CD4-positive, alpha-beta memory T cell (primary cell): ENCODE data around the gene MPHOSPH6. TPM values are rescaled to one million over a fixed set of nuclear protein-coding genes. Genes with fewer than 3 reads are reported as not detected.

Source experiments
- CTCF ChIA-PET: fragments of 350-600 bp; sonication (Branson Sonifier 250); formaldehyde crosslinking; loops from one replicate; lab custom pipeline; 2021; ENCODE audit warnings: inconsistent platforms; ENCODE audit not compliant: partially characterized antibody; lab: Charles Lee
- POLR2A ChIA-PET: fragments of 350-600 bp; sonication (Branson Sonifier 250); formaldehyde crosslinking; loops from one replicate; lab custom pipeline; 2021; ENCODE audit not compliant: partially characterized antibody; lab: Charles Lee
- DNase-seq, 5 donors: peaks; one replicate each; pipeline versions ENCODE4 v3.0.0 to v3.0.0-alpha.2; 2020 to 2022; ENCODE audit warnings: mixed read lengths in 1 of 5
- H3K27ac ChIP-seq: one replicate; pipeline ENCODE4 v1.7.0; 2013; ENCODE audit warnings: low read depth, low read length
- H3K27me3 ChIP-seq: 2 replicates; pipeline ENCODE4 v1.7.0; 2013; ENCODE audit warnings: mild to moderate bottlenecking, low read length, moderate library complexity; ENCODE audit not compliant: insufficient read depth
- H3K36me3 ChIP-seq: 2 replicates; pipeline ENCODE4 v1.7.0; 2013; ENCODE audit warnings: mild to moderate bottlenecking, low read length, moderate library complexity; ENCODE audit not compliant: insufficient read depth
- H3K4me1 ChIP-seq: 2 replicates; pipeline ENCODE4 v1.7.0; 2013; ENCODE audit warnings: mild to moderate bottlenecking, low read length, moderate library complexity; ENCODE audit not compliant: insufficient read depth
- H3K4me3 ChIP-seq, 2 donors: one replicate each; pipeline ENCODE4 v1.7.0; 2013; ENCODE audit warnings: low read length in 2 of 2, mild to moderate bottlenecking in 1 of 2
- H3K9me3 ChIP-seq, 2 donors: one replicate each; pipeline ENCODE4 v1.7.0; 2013; ENCODE audit warnings: low read length in 2 of 2, control low read depth in 1 of 2; ENCODE audit not compliant: control insufficient read depth in 1 of 2
- H3K27ac Mint-ChIP-seq, 7 donors: one replicate each; pipeline ENCODE4 v1.8.0; 2020 to 2021; ENCODE audit warnings: mixed read lengths in 7 of 7, mild to moderate bottlenecking in 6 of 7, inconsistent platforms in 3 of 7, moderate library complexity in 3 of 7
- H3K27me3 Mint-ChIP-seq, 2 donors: one replicate each; pipeline ENCODE4 v1.8.0; 2020 to 2021; ENCODE audit warnings: mixed read lengths in 2 of 2
- H3K36me3 Mint-ChIP-seq, 2 donors: one replicate each; pipeline ENCODE4 v1.8.0; 2020 to 2021; ENCODE audit warnings: mixed read lengths in 2 of 2, inconsistent platforms in 1 of 2, mild to moderate bottlenecking in 1 of 2
- H3K4me1 Mint-ChIP-seq, 4 donors: one replicate each; pipeline ENCODE4 v1.8.0; 2020 to 2021; ENCODE audit warnings: mixed read lengths in 4 of 4, mild to moderate bottlenecking in 1 of 4
- H3K4me3 Mint-ChIP-seq, 8 donors: one replicate each; pipeline ENCODE4 v1.8.0; 2020 to 2021; ENCODE audit warnings: mixed read lengths in 8 of 8, mild to moderate bottlenecking in 7 of 8, moderate library complexity in 6 of 8, inconsistent platforms in 3 of 8
- H3K9me3 Mint-ChIP-seq, 8 donors: one replicate each; pipeline ENCODE4 v1.8.0; 2020 to 2021; ENCODE audit warnings: mixed read lengths in 8 of 8, mild to moderate bottlenecking in 5 of 8, inconsistent platforms in 3 of 8, moderate library complexity in 1 of 8
- intact Hi-C: fragments of 100-400 bp; cut with micrococcal nuclease; formaldehyde crosslinking; loops from one replicate; pipeline ENCODE4 v1.15.1; 2023
- polyA plus RNA-seq, 2 donors: library from polyadenylated mRNA; unstranded; fragments of 300-500 nt; fragmentation: Illumina TruSeq; gene quantifications; one replicate each; pipeline ENCODE4 v1.2.3, GENCODE V29; 2021
- total RNA-seq, 2 experiments: library from RNA; stranded (reverse); gene quantifications; one replicate each; pipeline ENCODE4 v1.2.3, GENCODE V29; 2021

Gene MPHOSPH6
- total and polyA plus RNA-seq, 4 experiments from 2014 or later = 19.6 to 51.6 (median 22.9) TPM

DNA sequence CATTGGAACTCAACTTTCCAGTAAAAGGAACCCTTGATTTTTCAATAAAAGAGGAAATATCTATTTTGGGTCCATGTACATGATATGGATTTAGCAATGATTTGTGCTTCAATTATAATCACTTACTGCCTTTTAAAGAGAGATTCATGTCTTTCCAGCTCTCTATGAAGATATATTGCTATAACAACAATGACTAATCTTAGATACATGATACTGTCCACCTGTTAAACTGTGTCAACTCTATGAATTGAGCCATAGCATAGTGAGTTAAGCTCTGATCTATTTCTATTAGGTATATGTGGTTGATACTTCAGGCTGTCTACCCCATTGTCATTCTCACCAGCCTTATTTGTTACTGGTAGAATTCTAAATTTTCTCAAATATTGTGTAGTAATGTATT is 15.0 kb upstream of the MPHOSPH6 start:
- intact Hi-C loops = no loop called here
- Histone ChIP-seq H3K4me1 (no peaks in the 10 kb centered on the region), H3K36me3 (no peaks in the 10 kb centered on the region), H3K27me3 (no peaks in the 10 kb centered on the region), H3K4me3 (no peak overlapping the region), H3K27ac (no peak overlapping the region), H3K9me3 (no peaks in the 10 kb centered on the region)
- Mint-ChIP-seq H3K4me3 (no peak overlapping the region), H3K27me3 (peaks cover 10 to 12% of the 10 kb centered on the region in 2 donors), H3K4me1 (no peaks in the 10 kb centered on the region), H3K9me3 (no peaks in the 10 kb centered on the region), H3K27ac (no peak overlapping the region), H3K36me3 (no peaks in the 10 kb centered on the region)
- POLR2A ChIA-PET = no interaction called here
- CTCF ChIA-PET = no interaction called here
- DNase-seq = no peak

DNA sequence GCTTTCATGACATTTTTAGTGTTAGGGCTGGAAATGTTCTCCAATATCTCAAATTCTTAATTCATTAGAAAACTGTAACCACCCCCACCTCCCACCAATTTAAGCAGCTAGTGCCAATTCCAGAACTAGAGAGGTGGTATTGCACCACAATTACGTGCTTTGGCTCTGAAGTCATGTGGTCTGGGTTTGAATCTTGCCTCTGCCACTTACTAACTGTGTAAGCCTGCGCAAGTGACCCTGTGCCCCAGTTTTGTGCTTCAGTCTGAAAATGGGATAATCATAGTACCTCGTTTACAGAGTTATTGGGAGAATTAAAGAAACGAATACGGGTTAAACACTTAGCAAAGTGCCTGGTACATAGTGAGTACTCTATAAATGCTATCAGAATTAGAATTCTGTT is 14.2 kb upstream of the MPHOSPH6 start:
- Mint-ChIP-seq H3K4me3 (no peak overlapping the region), H3K4me1 (no peaks in the 10 kb centered on the region), H3K27ac (no peak overlapping the region), H3K9me3 (no peaks in the 10 kb centered on the region), H3K36me3 (no peaks in the 10 kb centered on the region), H3K27me3 (peaks cover 12 to 13% of the 10 kb centered on the region in 2 donors)
- no peak overlapping the region for H3K27ac ChIP-seq
- H3K4me1 ChIP-seq = no peaks in the 10 kb centered on the region
- intact Hi-C loops = no loop called here
- CTCF ChIA-PET = no interaction called here
- H3K9me3 ChIP-seq = no peaks in the 10 kb centered on the region
- POLR2A ChIA-PET = no interaction called here
- DNase-seq = no peak
- H3K36me3 ChIP-seq = no peaks in the 10 kb centered on the region
- H3K27me3 ChIP-seq = no peaks in the 10 kb centered on the region
- no peak overlapping the region for H3K4me3 ChIP-seq

DNA sequence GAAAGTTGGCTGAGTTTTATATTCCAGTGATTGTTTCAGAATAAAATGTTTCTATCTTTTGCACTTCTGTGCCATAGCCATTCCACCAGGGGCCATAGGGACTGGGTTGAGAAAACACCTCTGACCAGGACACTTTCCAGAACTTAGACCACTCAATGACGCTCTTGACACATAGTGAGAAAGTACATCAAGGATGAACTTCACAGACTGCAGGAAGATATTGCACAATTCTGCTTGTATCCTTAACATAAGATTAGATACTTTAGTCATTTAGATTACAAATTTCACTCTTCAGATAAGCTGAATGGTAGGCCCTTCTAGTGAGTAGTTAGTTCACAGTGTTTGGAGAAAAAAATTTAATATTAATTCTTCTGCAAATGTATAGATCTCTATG is 13.0 kb upstream of the MPHOSPH6 start:
- intact Hi-C loops = no loop called here
- no peak overlapping the region for H3K4me3 Mint-ChIP-seq
- H3K36me3 ChIP-seq = no peaks in the 10 kb centered on the region
- ChIA-PET CTCF (no interaction called here), POLR2A (no interaction called here)
- no peaks in the 10 kb centered on the region for H3K27me3 ChIP-seq
- no peaks in the 10 kb centered on the region for H3K36me3 Mint-ChIP-seq
- H3K27ac ChIP-seq = no peak overlapping the region
- no peak overlapping the region for H3K27ac Mint-ChIP-seq
- no peaks in the 10 kb centered on the region for H3K9me3 Mint-ChIP-seq
- H3K4me1 ChIP-seq = no peaks in the 10 kb centered on the region
- no peaks in the 10 kb centered on the region for H3K4me1 Mint-ChIP-seq
- H3K27me3 Mint-ChIP-seq = peaks cover 12 to 18% of the 10 kb centered on the region in 2 donors
- DNase-seq = no peak
- H3K9me3 ChIP-seq = no peaks in the 10 kb centered on the region
- H3K4me3 ChIP-seq = no peak overlapping the region

DNA sequence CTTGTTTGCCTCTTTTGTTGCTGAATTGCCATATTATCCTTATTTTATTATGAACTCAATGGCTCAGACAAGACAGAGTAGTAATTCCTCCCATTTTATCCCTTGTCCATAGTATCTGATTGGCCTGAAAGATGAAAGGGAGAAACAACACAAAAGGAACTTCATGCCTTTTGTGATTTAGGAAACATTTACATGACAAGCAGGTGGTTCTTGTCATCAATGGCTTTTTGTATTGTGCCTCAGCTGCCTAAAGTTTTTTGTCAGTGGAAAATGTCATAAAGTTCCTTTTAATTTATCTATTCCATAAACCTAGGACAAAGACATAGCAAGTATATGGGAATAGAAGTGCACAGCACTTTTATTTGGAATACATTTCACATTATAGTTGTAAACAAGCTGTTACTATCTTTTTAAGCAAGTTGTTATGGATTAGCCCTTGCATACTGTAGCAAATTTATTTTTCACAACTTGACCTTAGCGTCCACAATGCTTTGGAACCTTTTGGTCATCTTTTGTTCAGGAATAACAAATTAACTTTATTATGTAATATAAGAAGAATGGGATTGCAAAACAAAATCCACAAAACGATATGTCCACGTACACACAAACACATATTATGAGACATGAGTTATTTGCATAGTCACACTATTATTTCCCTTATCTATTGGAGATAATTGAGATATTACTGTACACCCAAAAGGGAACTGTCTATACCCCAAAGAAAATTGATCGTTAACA is 12.4 kb upstream of the MPHOSPH6 start:
- H3K27me3 ChIP-seq = no peaks in the 10 kb centered on the region
- Mint-ChIP-seq H3K9me3 (no peaks in the 10 kb centered on the region), H3K4me1 (no peaks in the 10 kb centered on the region), H3K4me3 (no peak overlapping the region), H3K36me3 (no peaks in the 10 kb centered on the region), H3K27ac (no peak overlapping the region), H3K27me3 (peaks cover 17 to 18% of the 10 kb centered on the region in 2 donors)
- no peaks in the 10 kb centered on the region for H3K4me1 ChIP-seq
- no peak overlapping the region for H3K27ac ChIP-seq
- H3K9me3 ChIP-seq = no peaks in the 10 kb centered on the region
- no peak overlapping the region for H3K4me3 ChIP-seq
- no peak for DNase-seq
- CTCF ChIA-PET = no interaction called here
- POLR2A ChIA-PET = no interaction called here
- intact Hi-C loops = no loop called here
- H3K36me3 ChIP-seq = no peaks in the 10 kb centered on the region

DNA sequence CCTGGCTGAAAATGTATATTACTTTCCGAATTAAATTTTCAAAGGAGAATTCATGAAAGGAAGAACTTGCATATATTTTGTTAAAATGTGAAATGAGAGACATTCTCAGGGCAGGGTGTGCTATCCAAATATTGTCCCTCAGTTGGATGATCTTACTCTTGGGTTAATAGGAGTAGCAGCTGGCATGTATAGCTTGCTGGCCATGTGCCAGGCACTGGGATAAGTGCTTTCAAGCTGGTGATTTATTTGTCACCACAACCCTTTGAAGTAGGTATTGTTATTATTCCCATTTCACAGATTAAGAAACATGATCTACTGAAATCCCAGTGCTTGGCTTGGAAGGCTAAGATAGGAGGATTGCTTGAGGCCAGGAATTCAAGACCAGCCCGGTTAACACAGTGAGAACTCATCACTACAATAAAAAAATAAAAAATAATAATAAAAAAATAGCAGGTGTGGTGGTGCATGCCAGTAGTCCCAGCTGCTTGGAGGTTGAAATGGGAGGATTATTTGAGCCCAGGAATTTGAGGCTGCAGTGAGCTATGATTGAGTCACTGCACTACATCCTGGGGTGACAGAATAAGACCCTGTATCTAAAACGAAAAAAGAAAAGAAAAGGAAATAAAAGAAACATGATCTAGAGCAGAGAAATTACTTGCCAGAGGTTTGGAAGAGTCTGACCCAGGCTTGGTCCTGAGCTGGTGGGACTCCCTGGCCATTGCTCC is 11.6 kb upstream of the MPHOSPH6 start:
- Mint-ChIP-seq H3K4me3 (no peak overlapping the region), H3K27me3 (peaks cover 19 to 20% of the 10 kb centered on the region in 2 donors), H3K4me1 (no peaks in the 10 kb centered on the region), H3K9me3 (no peaks in the 10 kb centered on the region), H3K27ac (no peak overlapping the region), H3K36me3 (no peaks in the 10 kb centered on the region)
- Histone ChIP-seq H3K4me1 (no peaks in the 10 kb centered on the region), H3K27me3 (no peaks in the 10 kb centered on the region), H3K9me3 (no peaks in the 10 kb centered on the region), H3K4me3 (no peak overlapping the region), H3K36me3 (no peaks in the 10 kb centered on the region), H3K27ac (no peak overlapping the region)
- ChIA-PET POLR2A (no interaction called here), CTCF (no interaction called here)
- intact Hi-C loops = no loop called here
- DNase-seq = no peak

DNA sequence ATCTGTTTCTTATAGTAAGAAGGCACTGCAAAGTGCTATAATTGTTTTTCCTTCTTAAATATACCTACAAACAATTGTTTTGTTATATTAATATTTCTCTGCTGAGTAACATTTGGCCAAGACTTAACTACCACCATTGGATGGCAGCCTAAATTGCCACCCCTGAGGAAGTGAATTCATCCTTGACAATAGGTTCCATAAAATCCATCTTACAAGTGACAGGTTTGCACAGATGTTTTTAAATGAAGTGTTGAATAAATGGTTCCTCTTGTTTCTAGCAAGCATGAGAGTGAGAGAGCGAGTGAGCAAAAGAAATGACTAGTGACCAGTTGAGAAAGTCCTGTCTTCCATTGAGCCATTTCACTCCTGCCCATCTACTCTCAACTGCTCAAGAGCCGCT is 8.3 kb upstream of the MPHOSPH6 start:
- Histone ChIP-seq H3K4me1 (no peaks in the 10 kb centered on the region), H3K36me3 (no peaks in the 10 kb centered on the region), H3K9me3 (no peaks in the 10 kb centered on the region), H3K27me3 (no peaks in the 10 kb centered on the region), H3K27ac (no peak overlapping the region), H3K4me3 (no peak overlapping the region)
- intact Hi-C loops = loop anchor here (10.0 kb wide), 1 partner anchor 864 kb away; the partner anchor contains the start of gene GAN
- no peaks in the 10 kb centered on the region for H3K9me3 Mint-ChIP-seq
- peak overlapping the region in 1 of 7 donors; percentile 6 for H3K27ac Mint-ChIP-seq
- ChIA-PET POLR2A (no interaction called here), CTCF (interaction anchor here (1.0 kb wide), 1 partner anchor 46 kb away, joined by 3 read pairs; no protein-coding TSS in a partner anchor)
- H3K4me3 Mint-ChIP-seq = no peak overlapping the region
- DNase-seq = no peak
- H3K36me3 Mint-ChIP-seq = no peaks in the 10 kb centered on the region
- H3K4me1 Mint-ChIP-seq = no peaks in the 10 kb centered on the region
- peaks cover 16 to 20% of the 10 kb centered on the region in 2 donors for H3K27me3 Mint-ChIP-seq

- H3K27ac Mint-ChIP-seq = no peak overlapping the region
Measured at GRCh38 chr16:82177555-82177954, 7.5 kb upstream of the MPHOSPH6 start.

More at GRCh38 chr16:82177555-82177954, 7.5 kb upstream of the MPHOSPH6 start:
- no peak overlapping the region for H3K4me3 ChIP-seq
- no peak for DNase-seq
- Mint-ChIP-seq H3K27me3 (peaks cover 20 to 25% of the 10 kb centered on the region in 2 donors), H3K4me3 (no peak overlapping the region), H3K36me3 (no peaks in the 10 kb centered on the region), H3K9me3 (no peaks in the 10 kb centered on the region), H3K4me1 (no peaks in the 10 kb centered on the region)
- H3K4me1 ChIP-seq = no peaks in the 10 kb centered on the region
- intact Hi-C loops = loop anchor here (10.0 kb wide), 1 partner anchor 863 kb away; the partner anchor contains the start of gene GAN
- CTCF ChIA-PET = no interaction called here
- POLR2A ChIA-PET = no interaction called here
- H3K9me3 ChIP-seq = no peaks in the 10 kb centered on the region
- no peaks in the 10 kb centered on the region for H3K36me3 ChIP-seq
- no peaks in the 10 kb centered on the region for H3K27me3 ChIP-seq
- H3K27ac ChIP-seq = no peak overlapping the region
